H9 (cell line): ENCODE measurements around the gene ANKRD13B. TPM values are rescaled to one million over a fixed set of nuclear protein-coding genes. Genes with fewer than 3 reads are reported as not detected.
A peak's percentile ranks its signal among the peaks of the same experiment; 100 is the strongest.

Experiments used
- DNase-seq: peaks from one replicate; pipeline ENCODE4 v3.0.0-alpha.2; 2017
- H2AFZ ChIP-seq: one replicate; pipeline ENCODE4 v1.6.1; 2013; ENCODE audit warnings: mild to moderate bottlenecking, low read length, control low read depth, moderate library complexity
- H2AK5ac ChIP-seq: 2 replicates; pipeline ENCODE4 v1.6.1; 2013; ENCODE audit warnings: low read length, control low read depth, mixed read lengths; ENCODE audit not compliant: insufficient read length
- H2BK120ac ChIP-seq: one replicate; pipeline ENCODE4 v1.6.1; 2013; ENCODE audit warnings: low read depth, mild to moderate bottlenecking, low read length, control low read depth, inconsistent platforms; ENCODE audit not compliant: poor library complexity, severe bottlenecking
- H2BK12ac ChIP-seq: 2 replicates; pipeline ENCODE4 v1.6.1; 2013; ENCODE audit warnings: low read length, control low read depth, mixed read lengths, low read depth; ENCODE audit not compliant: insufficient read length
- H2BK15ac ChIP-seq: 2 replicates; pipeline ENCODE4 v1.6.1; 2013; ENCODE audit warnings: low read depth, low read length, control low read depth
- H2BK20ac ChIP-seq: one replicate; pipeline ENCODE4 v1.6.1; 2013; ENCODE audit warnings: low read depth, mild to moderate bottlenecking, low read length, control low read depth, inconsistent platforms; ENCODE audit not compliant: poor library complexity, severe bottlenecking
- H2BK5ac ChIP-seq: 2 replicates; pipeline ENCODE4 v1.6.1; 2013; ENCODE audit warnings: low read length, control low read depth, mixed read lengths; ENCODE audit not compliant: insufficient read length
- H3K14ac ChIP-seq: 2 replicates; pipeline ENCODE4 v1.6.1; 2013; ENCODE audit warnings: low read length, control low read depth; ENCODE audit not compliant: insufficient read depth
- H3K18ac ChIP-seq: 2 replicates; pipeline ENCODE4 v1.6.1; 2013; ENCODE audit warnings: low read depth, mild to moderate bottlenecking, mixed read lengths, low read length, control low read depth; ENCODE audit not compliant: insufficient read length
- H3K23ac ChIP-seq: 2 replicates; pipeline ENCODE4 v1.6.1; 2013; ENCODE audit warnings: low read length, control low read depth, mixed read lengths, low read depth; ENCODE audit not compliant: insufficient read length
- H3K23me2 ChIP-seq: 2 replicates; pipeline ENCODE4 v1.6.1; 2013; ENCODE audit warnings: low read depth, mild to moderate bottlenecking, mixed read lengths, low read length, control low read depth; ENCODE audit not compliant: insufficient read length, poor library complexity, severe bottlenecking
- H3K27ac ChIP-seq: 2 replicates; pipeline ENCODE4 v1.5.1; 2013; ENCODE audit warnings: low read length, control low read depth, mixed read lengths, low read depth; ENCODE audit not compliant: insufficient read length
- H3K27me3 ChIP-seq: 2 replicates; pipeline ENCODE4 v1.6.1; 2013; ENCODE audit warnings: low read length, control low read depth, inconsistent platforms; ENCODE audit not compliant: insufficient read depth
- H3K4ac ChIP-seq: 2 replicates; pipeline ENCODE4 v1.6.1; 2013; ENCODE audit warnings: low read depth, mild to moderate bottlenecking, control low read depth, inconsistent platforms, low read length, moderate library complexity
- H3K4me1 ChIP-seq: 2 replicates; pipeline ENCODE4 v1.6.1; 2013; ENCODE audit warnings: low read length, control low read depth, inconsistent platforms; ENCODE audit not compliant: insufficient read depth
- H3K4me2 ChIP-seq: 2 replicates; pipeline ENCODE4 v1.6.1; 2013; ENCODE audit warnings: low read length, control low read depth, mixed read lengths; ENCODE audit not compliant: insufficient read length, insufficient read depth
- H3K56ac ChIP-seq: 2 replicates; pipeline ENCODE4 v1.6.1; 2013; ENCODE audit warnings: low read depth, mild to moderate bottlenecking, mixed read lengths, low read length, control low read depth; ENCODE audit not compliant: insufficient read length
- H3K79me1 ChIP-seq: 2 replicates; pipeline ENCODE4 v1.6.1; 2013; ENCODE audit warnings: low read depth, mild to moderate bottlenecking, moderate library complexity, low read length, control low read depth, inconsistent platforms; ENCODE audit not compliant: insufficient read depth, poor library complexity, severe bottlenecking
- H3K79me2 ChIP-seq: 2 replicates; pipeline ENCODE4 v1.6.1; 2013; ENCODE audit warnings: low read length, control low read depth, inconsistent platforms; ENCODE audit not compliant: insufficient read depth
- H3K9ac ChIP-seq: 2 replicates; pipeline ENCODE4 v1.6.1; 2013; ENCODE audit warnings: low read length, control low read depth, mixed read lengths; ENCODE audit not compliant: insufficient read length; ENCODE audit errors: extremely low read depth
- H3K9me3 ChIP-seq: one replicate; pipeline ENCODE4 v1.6.1; 2013; ENCODE audit warnings: low read depth, low read length, inconsistent platforms; ENCODE audit not compliant: control insufficient read depth
- H3T11ph ChIP-seq: one replicate; pipeline ENCODE4 v1.6.1; 2013; ENCODE audit warnings: mild to moderate bottlenecking, low read length, control low read depth, inconsistent platforms
- H4K20me1 ChIP-seq: one replicate; pipeline ENCODE4 v1.6.1; 2013; ENCODE audit not compliant: control insufficient read depth, insufficient read length, insufficient read depth
- H4K5ac ChIP-seq: 2 replicates; pipeline ENCODE4 v1.6.1; 2013; ENCODE audit warnings: low read depth, mild to moderate bottlenecking, mixed read lengths, low read length, control low read depth; ENCODE audit not compliant: insufficient read length
- H4K8ac ChIP-seq: replicated peaks from 2 replicates; pipeline ENCODE4 v1.6.1; 2013; ENCODE audit warnings: low read length, control low read depth, mixed read lengths, low read depth; ENCODE audit not compliant: insufficient read length
- H4K91ac ChIP-seq: 2 replicates; pipeline ENCODE4 v1.6.1; 2013; ENCODE audit warnings: low read depth, mild to moderate bottlenecking, moderate library complexity, mixed read lengths, low read length, control low read depth; ENCODE audit not compliant: insufficient read length
- H3K27ac Mint-ChIP-seq, 3 experiments: 2 replicates in 2 of 3; 3 replicates in 1 of 3; pipeline ENCODE4 v1.8.0; 2020 to 2021; ENCODE audit warnings: mixed read lengths in 3 of 3, mild to moderate bottlenecking in 1 of 3, moderate library complexity in 1 of 3
- H3K27me3 Mint-ChIP-seq: 2 replicates; pipeline ENCODE4 v1.8.0; 2021; ENCODE audit warnings: low read depth, mild to moderate bottlenecking, moderate library complexity, mixed read lengths
- H3K36me3 Mint-ChIP-seq, 3 experiments: 2 replicates in 2 of 3; 3 replicates in 1 of 3; pipeline ENCODE4 v1.8.0; 2020 to 2021; ENCODE audit warnings: low read depth in 3 of 3, mixed read lengths in 3 of 3; ENCODE audit not compliant: insufficient read depth in 1 of 3
- H3K4me1 Mint-ChIP-seq, 2 experiments: 2 replicates each; pipeline ENCODE4 v1.8.0; 2020; ENCODE audit warnings: mixed read lengths in 2 of 2
- H3K4me3 Mint-ChIP-seq, 2 experiments: 2 replicates in 1 of 2; 3 replicates in 1 of 2; pipeline ENCODE4 v1.8.0; 2020 to 2021; ENCODE audit warnings: mild to moderate bottlenecking in 2 of 2, mixed read lengths in 2 of 2, moderate library complexity in 1 of 2
- H3K9me3 Mint-ChIP-seq, 2 experiments: 2 replicates in 1 of 2; 3 replicates in 1 of 2; pipeline ENCODE4 v1.8.0; 2020; ENCODE audit warnings: mild to moderate bottlenecking in 2 of 2, mixed read lengths in 2 of 2, moderate library complexity in 1 of 2
- CTCF ChIP-seq: fragments of 200-600 bp; sonication (generic); conservative IDR thresholded peaks from 3 replicates; pipeline ENCODE4 v1.8.0; 2021; ENCODE audit warnings: antibody characterized with exemption, mild to moderate bottlenecking
- WGBS: extraction: QIAGEN DNeasy Blood & Tissue Kit; methylation state at CpG from one replicate; pipeline ENCODE4 v1.1.7; 2013; ENCODE audit warnings: missing lambda C conversion rate, low lambda C conversion rate, mixed read lengths; ENCODE audit not compliant: insufficient read length; ENCODE audit errors: extremely low coverage; 5-methylcytosine and 5-hydroxymethylcytosine counted together
- total RNA-seq: library from RNA; stranded (reverse); gene quantifications from 2 replicates; pipeline ENCODE4 v1.2.1, GENCODE V29; 2021

Gene ANKRD13B
- total RNA-seq, 1 experiment from 2014 or later: 24.2 TPM

GRCh38 chr17:29649359-29649758, 56.4 kb downstream of the ANKRD13B start:
- Histone ChIP-seq H2AK5ac (no peak overlapping the region), H3K4me1 (no peaks in the 10 kb centered on the region), H2BK12ac (no peak overlapping the region), H3K14ac (no peak overlapping the region), H3K23ac (no peak overlapping the region), H3K4ac (no peak overlapping the region), H3K56ac (no peak overlapping the region), H4K8ac (no peak overlapping the region), H2BK20ac (no peak overlapping the region), H3K79me1 (no peaks in the 10 kb centered on the region), H2BK120ac (no peak overlapping the region), H4K20me1 (no peaks in the 10 kb centered on the region), H2BK15ac (no peak overlapping the region), H3K4me2 (no peak overlapping the region), H3T11ph (no peak overlapping the region), H3K23me2 (no peaks in the 10 kb centered on the region), H3K27ac (no peak overlapping the region), H3K27me3 (no peaks in the 10 kb centered on the region), H2BK5ac (no peak overlapping the region), H3K9ac (no peak overlapping the region), H3K18ac (no peak overlapping the region), H3K9me3 (no peaks in the 10 kb centered on the region), H3K79me2 (no peaks in the 10 kb centered on the region), H2AFZ (no peak overlapping the region), H4K91ac (no peak overlapping the region), H4K5ac (no peak overlapping the region)
- Mint-ChIP-seq H3K4me1 (no peaks in the 10 kb centered on the region), H3K9me3 (no peaks in the 10 kb centered on the region), H3K4me3 (no peak overlapping the region), H3K27ac (peak overlapping the region in 2 of 3 experiments; percentile 17 to 52; a peak in 3 of 7 replicates), H3K36me3 (no peaks in the 10 kb centered on the region; a peak in 1 of 7 replicates), H3K27me3 (no peaks in the 10 kb centered on the region)
- DNase-seq: no peak
- no CpG with 5 or more reads among the region's 5 CpGs for WGBS
- TF ChIP-seq CTCF: no peak
